HepG2 (cell line): ENCODE data around the gene NFXL1. TPM values are rescaled to one million over a fixed set of nuclear protein-coding genes. Genes with fewer than 3 reads are reported as not detected.

Experiments
- DZIP1 ChIP-seq: sonication (generic); formaldehyde crosslinking; IDR thresholded peaks from 2 replicates; pipeline ENCODE4 v1.5.0; 2020; ENCODE audit warnings: mild to moderate bottlenecking, missing genetic modification reagents
- PAWR ChIP-seq: sonication (generic); formaldehyde crosslinking; IDR thresholded peaks from 2 replicates; pipeline ENCODE4 v1.4.0; 2020; ENCODE audit warnings: missing genetic modification reagents, mild to moderate bottlenecking, borderline replicate concordance
- PHF21A ChIP-seq: sonication (generic); formaldehyde crosslinking; IDR thresholded peaks from 2 replicates; pipeline ENCODE4 v1.5.0; 2020; ENCODE audit warnings: mild to moderate bottlenecking, missing genetic modification reagents
- TBX2 ChIP-seq: sonication (generic); formaldehyde crosslinking; IDR thresholded peaks from 2 replicates; pipeline ENCODE4 v1.5.0; 2020; ENCODE audit warnings: missing genetic modification reagents, mild to moderate bottlenecking, borderline replicate concordance
- TRIM24 ChIP-seq: sonication (generic); formaldehyde crosslinking; IDR thresholded peaks from 2 replicates; pipeline ENCODE4 v1.8.0; 2022; ENCODE audit warnings: mild to moderate bottlenecking, missing genetic modification reagents
- ZNF350 ChIP-seq: sonication (generic); formaldehyde crosslinking; IDR thresholded peaks from 2 replicates; pipeline ENCODE4 v1.4.0; 2020; ENCODE audit warnings: mild to moderate bottlenecking, low read depth, missing genetic modification reagents, borderline replicate concordance
- ZNF407 ChIP-seq: sonication (generic); formaldehyde crosslinking; IDR thresholded peaks from one replicate; pipeline ENCODE4 v1.5.1; 2020; ENCODE audit warnings: mild to moderate bottlenecking, missing genetic modification reagents; ENCODE audit errors: not compliant biosample characterization
- ZNF496 ChIP-seq: sonication (generic); formaldehyde crosslinking; IDR thresholded peaks from 2 replicates; pipeline ENCODE4 v1.8.1; 2023; ENCODE audit warnings: mild to moderate bottlenecking, moderate library complexity, missing genetic modification reagents; ENCODE audit not compliant: insufficient replicate concordance
- polyA plus RNA-seq, 8 experiments: library from polyadenylated mRNA; depleted of rRNA in 3 of 8; stranded (reverse) in 7 of 8; unstranded in 1 of 8; fragments of >200 nt; fragmentation: Illumina TruSeq in 4 of 8; extraction: Trizol in 4 of 8; gene quantifications; 2 replicates each; pipeline versions ENCODE4 v1.2.1 to v1.2.3, GENCODE V29; 2011 to 2016; ENCODE audit warnings: low read depth in 4 of 8, missing spikeins in 1 of 8, mixed read lengths in 1 of 8; ENCODE audit not compliant: insufficient read depth in 1 of 8
- total RNA-seq, 5 experiments: library from RNA; depleted of rRNA; stranded (reverse); fragments of >200 nt; fragmentation: Illumina TruSeq; extraction: Trizol; gene quantifications; 2 replicates each; pipeline ENCODE4 v1.2.3, GENCODE V29; 2016; ENCODE audit warnings: low read depth in 1 of 5
- TF ChIP-seq, protein P1 (sequence below): sonication (generic); formaldehyde crosslinking; IDR thresholded peaks from 2 replicates; pipeline ENCODE4 v1.4.0; 2020; ENCODE audit warnings: missing genetic modification reagents, borderline replicate concordance
- TF ChIP-seq, protein P2 (sequence below): IDR thresholded peaks from 2 replicates; pipeline ENCODE4 v1.6.1; 2016

NFXL1 gene
- total and polyA plus RNA-seq, 2 of the 13 experiments (the other 11 are each of a cell fraction or from before 2014, with no cell fraction given): 12.0 to 18.6 TPM

- TF ChIP-seq ZNF407 (CRISPR knock-in tag) (no peak), PHF21A (no peak; the same call in 1 of the 2 replicates), TRIM24 (CRISPR knock-in tag) (no peak), PAWR (CRISPR knock-in tag) (no peak), TBX2 (CRISPR knock-in tag) (no peak), ZNF350 (CRISPR knock-in tag) (peak; percentile 53), DZIP1 (CRISPR knock-in tag) (no peak), ZNF496 (CRISPR knock-in tag) (no peak)
- TF ChIP-seq, protein P1, sequence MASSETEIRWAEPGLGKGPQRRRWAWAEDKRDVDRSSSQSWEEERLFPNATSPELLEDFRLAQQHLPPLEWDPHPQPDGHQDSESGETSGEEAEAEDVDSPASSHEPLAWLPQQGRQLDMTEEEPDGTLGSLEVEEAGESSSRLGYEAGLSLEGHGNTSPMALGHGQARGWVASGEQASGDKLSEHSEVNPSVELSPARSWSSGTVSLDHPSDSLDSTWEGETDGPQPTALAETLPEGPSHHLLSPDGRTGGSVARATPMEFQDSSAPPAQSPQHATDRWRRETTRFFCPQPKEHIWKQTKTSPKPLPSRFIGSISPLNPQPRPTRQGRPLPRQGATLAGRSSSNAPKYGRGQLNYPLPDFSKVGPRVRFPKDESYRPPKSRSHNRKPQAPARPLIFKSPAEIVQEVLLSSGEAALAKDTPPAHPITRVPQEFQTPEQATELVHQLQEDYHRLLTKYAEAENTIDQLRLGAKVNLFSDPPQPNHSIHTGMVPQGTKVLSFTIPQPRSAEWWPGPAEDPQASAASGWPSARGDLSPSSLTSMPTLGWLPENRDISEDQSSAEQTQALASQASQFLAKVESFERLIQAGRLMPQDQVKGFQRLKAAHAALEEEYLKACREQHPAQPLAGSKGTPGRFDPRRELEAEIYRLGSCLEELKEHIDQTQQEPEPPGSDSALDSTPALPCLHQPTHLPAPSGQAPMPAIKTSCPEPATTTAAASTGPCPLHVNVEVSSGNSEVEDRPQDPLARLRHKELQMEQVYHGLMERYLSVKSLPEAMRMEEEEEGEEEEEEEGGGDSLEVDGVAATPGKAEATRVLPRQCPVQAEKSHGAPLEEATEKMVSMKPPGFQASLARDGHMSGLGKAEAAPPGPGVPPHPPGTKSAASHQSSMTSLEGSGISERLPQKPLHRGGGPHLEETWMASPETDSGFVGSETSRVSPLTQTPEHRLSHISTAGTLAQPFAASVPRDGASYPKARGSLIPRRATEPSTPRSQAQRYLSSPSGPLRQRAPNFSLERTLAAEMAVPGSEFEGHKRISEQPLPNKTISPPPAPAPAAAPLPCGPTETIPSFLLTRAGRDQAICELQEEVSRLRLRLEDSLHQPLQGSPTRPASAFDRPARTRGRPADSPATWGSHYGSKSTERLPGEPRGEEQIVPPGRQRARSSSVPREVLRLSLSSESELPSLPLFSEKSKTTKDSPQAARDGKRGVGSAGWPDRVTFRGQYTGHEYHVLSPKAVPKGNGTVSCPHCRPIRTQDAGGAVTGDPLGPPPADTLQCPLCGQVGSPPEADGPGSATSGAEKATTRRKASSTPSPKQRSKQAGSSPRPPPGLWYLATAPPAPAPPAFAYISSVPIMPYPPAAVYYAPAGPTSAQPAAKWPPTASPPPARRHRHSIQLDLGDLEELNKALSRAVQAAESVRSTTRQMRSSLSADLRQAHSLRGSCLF (CRISPR knock-in tag): no peak
- TF ChIP-seq, protein P2, sequence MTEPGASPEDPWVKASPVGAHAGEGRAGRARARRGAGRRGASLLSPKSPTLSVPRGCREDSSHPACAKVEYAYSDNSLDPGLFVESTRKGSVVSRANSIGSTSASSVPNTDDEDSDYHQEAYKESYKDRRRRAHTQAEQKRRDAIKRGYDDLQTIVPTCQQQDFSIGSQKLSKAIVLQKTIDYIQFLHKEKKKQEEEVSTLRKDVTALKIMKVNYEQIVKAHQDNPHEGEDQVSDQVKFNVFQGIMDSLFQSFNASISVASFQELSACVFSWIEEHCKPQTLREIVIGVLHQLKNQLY: no peak
Observed at GRCh38 chr4:47836641-47837093, 77.7 kb downstream of the NFXL1 start (continued).
